Measurements from ENCODE around the gene LAMB4. TPM values are rescaled to one million over a fixed set of nuclear protein-coding genes. Genes with fewer than 3 reads are reported as not detected.

LAMB4 gene
- total RNA-seq, 1 donor from 2014 or later, result not detected

- no peaks in the 10 kb centered on the region for H3K9me3 ChIP-seq
- H3K36me3 ChIP-seq, result no peaks in the 10 kb centered on the region
- no peak overlapping the region for H3K4me3 ChIP-seq
- H3K27ac ChIP-seq, result no peak overlapping the region
- no peak for TF ChIP-seq CTCF (IDR thresholded peaks at IDR 0.05)
- no peaks in the 10 kb centered on the region for H3K4me1 ChIP-seq
- intact Hi-C loops (cut with DNase I), result no loop called here
- ATAC-seq (no peak), DNase-seq (no peak)
- H3K27me3 ChIP-seq (ENCODE audit: low read depth), result no peaks in the 10 kb centered on the region
Measured at GRCh38 chr7:108157606-108158335, 27.6 kb upstream of the LAMB4 start.

- no peak overlapping the region for H3K4me3 ChIP-seq
- no peaks in the 10 kb centered on the region for H3K9me3 ChIP-seq
- H3K27ac ChIP-seq, result no peak overlapping the region
- ATAC-seq (no peak), DNase-seq (no peak)
- no peaks in the 10 kb centered on the region for H3K27me3 ChIP-seq (ENCODE audit: low read depth)
- intact Hi-C loops (cut with DNase I), result no loop called here
- H3K4me1 ChIP-seq, result no peaks in the 10 kb centered on the region
- no peak for TF ChIP-seq CTCF (IDR thresholded peaks at IDR 0.05)
- H3K36me3 ChIP-seq, result no peaks in the 10 kb centered on the region
Measured at GRCh38 chr7:108156897-108157605, 26.9 kb upstream of the LAMB4 start.

GRCh38 chr7:108152198-108152597, 22.0 kb upstream of the LAMB4 start:
- no peak for ATAC-seq
- intact Hi-C loops (cut with DNase I), result no loop called here

GRCh38 chr7:108149908-108150307, 19.7 kb upstream of the LAMB4 start:
- no peaks in the 10 kb centered on the region for H3K27me3 ChIP-seq (ENCODE audit: low read depth)
- no peak overlapping the region for H3K4me3 ChIP-seq
- peaks cover 8% of the 10 kb centered on the region for H3K4me1 ChIP-seq
- intact Hi-C loops (cut with DNase I), result no loop called here
- no peaks in the 10 kb centered on the region for H3K9me3 ChIP-seq
- ATAC-seq (no peak), DNase-seq (no peak)
- no peaks in the 10 kb centered on the region for H3K36me3 ChIP-seq
- no peak for TF ChIP-seq CTCF (IDR thresholded peaks at IDR 0.05)
- no peak overlapping the region for H3K27ac ChIP-seq

More at GRCh38 chr7:108152198-108152597, 22.0 kb upstream of the LAMB4 start:
- H3K36me3 ChIP-seq, result no peaks in the 10 kb centered on the region
- no peak overlapping the region for H3K4me3 ChIP-seq
- no peaks in the 10 kb centered on the region for H3K27me3 ChIP-seq (ENCODE audit: low read depth)
- no peak for TF ChIP-seq CTCF (IDR thresholded peaks at IDR 0.05)
- no peak overlapping the region for H3K27ac ChIP-seq
- no peaks in the 10 kb centered on the region for H3K9me3 ChIP-seq
- DNase-seq, result no peak
- no peaks in the 10 kb centered on the region for H3K4me1 ChIP-seq

- DNase-seq (no peak), ATAC-seq (no peak)
- intact Hi-C loops (cut with DNase I), result no loop called here
- H3K4me1 ChIP-seq, result peaks cover 8% of the 10 kb centered on the region
- no peaks in the 10 kb centered on the region for H3K27me3 ChIP-seq (ENCODE audit: low read depth)
- no peaks in the 10 kb centered on the region for H3K9me3 ChIP-seq
- H3K27ac ChIP-seq, result no peak overlapping the region
- no peak for TF ChIP-seq CTCF (IDR thresholded peaks at IDR 0.05)
- H3K36me3 ChIP-seq, result no peaks in the 10 kb centered on the region
- H3K4me3 ChIP-seq, result no peak overlapping the region
Measured at GRCh38 chr7:108149119-108149518, 19.0 kb upstream of the LAMB4 start.
